Stimulated activated CD4-positive, alpha-beta T cell treated with anti-CD3 and anti-CD28 coated beads, Interleukin-2, amount 100 ng/mL, for 48 hours (primary cell): Measurements from ENCODE around the gene HOXA2.

Experiments used
- DNase-seq, 2 donors: peaks; one replicate each; pipeline ENCODE4 v3.0.0-alpha.2; 2020

The HOXA2 gene

DNA sequence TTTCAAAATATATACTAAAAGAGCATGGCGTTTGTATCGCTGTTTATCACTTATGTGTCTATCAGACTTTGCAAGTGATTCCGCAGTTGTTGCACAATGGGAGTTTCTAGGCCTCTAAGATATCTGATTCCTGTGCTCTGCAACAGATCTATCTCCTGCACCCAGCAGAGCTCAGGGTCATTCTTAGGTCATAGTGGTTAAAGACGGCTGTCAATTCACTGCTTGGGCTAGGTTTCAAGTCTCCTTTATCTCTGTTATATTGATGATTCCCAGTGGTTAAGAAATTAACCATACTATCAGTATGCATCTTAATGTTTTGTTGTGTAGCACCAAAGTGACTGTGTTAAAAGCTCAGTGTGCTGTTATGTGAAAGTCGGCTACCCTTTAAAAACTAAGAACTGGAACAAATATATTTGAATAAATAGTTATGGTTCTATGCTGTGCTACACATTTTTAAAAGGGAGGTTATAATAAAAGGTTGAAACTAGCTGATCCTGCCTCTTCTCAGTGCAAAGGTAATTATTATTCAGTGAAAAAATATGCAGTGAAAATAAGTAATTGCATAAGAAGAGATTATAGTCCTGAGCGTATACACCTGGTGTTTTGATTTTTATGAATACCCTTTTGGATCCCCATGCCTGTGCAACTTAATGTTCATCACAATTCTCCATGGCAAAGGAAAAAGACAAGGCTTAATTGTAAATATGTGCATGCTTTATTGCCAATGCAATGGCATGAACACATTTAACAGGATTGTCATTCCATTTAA is 30.7 kb downstream of the HOXA2 start:
- no peak for DNase-seq

DNA sequence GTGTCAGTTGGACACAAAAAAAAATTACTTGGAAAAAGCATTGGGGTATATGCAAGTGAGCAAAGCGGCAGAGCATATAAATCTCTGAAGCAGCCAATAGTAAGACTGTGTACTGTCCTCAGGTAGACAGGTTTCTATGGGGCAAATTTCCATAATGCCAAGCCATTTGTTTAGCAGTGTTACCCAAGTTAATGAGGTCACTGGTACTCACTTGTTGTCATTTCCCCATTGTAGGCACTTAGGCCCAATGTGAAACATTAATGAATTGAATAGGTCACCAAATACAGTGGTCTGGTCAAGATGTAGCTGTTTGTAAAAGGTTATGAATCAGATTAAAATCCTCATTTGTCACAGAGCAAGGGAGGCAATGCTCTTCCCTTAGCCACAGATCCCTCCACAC is 34.2 kb downstream of the HOXA2 start:
- no peak for DNase-seq

DNA sequence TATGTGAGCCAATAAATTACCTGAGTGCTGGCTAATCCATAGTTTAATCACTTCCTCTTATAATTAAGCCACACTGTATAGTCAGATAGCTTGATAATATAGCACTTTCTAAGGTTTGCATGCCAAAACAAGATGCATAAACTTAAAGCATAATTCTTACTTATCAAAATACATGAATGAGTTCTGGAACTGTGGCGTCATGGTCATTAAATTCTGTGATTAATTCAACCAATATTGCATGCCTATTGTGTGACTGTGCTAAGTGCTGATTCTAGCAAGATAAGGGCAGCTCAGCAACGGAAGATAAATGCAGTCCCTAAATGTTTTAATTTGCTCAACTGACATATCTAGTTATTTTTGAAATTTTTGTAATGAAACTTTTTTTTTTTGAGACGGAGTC is 36.3 kb downstream of the HOXA2 start:
- no peak for DNase-seq

DNA sequence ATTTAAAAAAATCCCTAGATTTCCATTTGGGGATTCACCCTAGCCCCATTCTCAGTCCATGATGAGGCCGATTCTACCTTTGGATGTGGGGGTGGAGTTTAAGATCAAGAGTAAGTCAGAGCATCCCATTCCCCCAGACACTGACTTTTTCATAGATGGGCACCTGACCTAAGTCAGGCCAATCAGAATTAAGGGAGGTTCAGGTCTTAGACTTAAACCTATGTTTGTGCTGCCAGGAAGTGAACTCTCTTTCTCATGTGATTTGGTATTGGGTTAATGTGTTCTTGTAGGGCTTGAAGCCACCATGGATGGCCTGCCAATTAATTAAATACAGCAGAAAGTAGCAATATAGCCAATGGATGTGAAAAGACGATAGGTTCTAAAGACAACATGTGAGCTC is 36.8 kb downstream of the HOXA2 start:
- DNase-seq: no peak

DNA sequence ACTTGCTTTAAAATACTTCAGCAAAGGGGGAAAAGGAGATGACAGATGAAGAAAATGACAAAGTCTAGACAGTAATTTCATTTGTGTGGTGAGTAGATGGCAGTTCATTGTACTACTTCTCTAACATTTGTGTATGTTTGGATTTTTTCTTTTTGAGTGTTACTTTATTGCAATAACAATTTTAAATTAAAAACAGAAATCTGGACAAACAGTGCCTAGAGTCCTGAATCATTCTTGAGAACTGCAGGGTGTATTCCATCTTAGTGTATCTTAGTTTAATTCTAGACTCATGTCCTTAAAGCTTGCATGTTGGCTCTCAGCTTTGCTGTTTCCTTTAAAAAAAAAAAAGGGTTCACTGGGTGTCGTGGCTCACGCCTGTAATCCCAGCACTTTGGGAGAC is 37.8 kb downstream of the HOXA2 start:
- no peak for DNase-seq

DNA sequence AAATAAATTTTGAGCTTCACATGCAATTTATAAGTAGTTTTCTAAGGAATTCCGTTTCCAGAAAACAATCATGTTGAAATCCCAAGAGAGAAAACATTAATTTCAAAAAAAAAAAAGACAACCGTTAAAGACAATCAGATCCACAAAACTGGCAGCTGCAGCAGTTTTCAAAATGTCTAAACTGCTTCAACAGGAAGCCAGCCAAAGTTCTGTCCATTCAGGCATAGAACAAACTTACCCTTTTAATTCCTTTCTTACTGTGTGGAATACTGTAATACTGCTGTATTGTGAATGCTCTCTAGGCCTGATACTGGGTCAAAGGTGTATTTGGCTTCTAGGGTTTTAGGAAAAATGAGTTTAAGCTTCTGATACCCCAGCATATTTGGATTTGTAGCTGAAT is 38.3 kb downstream of the HOXA2 start:
- no peak for DNase-seq

DNA sequence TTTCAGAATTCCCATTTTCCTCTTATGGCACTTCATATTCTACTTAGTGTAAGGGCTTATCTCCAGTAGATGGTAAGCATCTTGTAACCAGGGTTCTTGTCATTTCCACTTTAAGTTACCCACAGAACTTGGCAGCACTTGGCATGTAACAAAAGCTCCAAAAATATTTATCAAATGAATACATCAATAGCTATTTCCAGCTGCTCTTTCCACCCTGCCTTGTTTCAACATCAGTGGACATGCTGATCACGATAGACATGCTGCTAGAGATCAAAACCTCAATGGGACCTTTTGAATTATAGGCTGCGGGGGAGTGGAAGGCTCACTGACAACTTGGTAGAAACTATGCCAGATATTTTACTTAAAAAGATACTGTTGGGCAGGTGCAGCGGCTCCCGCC is 39.5 kb downstream of the HOXA2 start:
- no peak for DNase-seq

DNA sequence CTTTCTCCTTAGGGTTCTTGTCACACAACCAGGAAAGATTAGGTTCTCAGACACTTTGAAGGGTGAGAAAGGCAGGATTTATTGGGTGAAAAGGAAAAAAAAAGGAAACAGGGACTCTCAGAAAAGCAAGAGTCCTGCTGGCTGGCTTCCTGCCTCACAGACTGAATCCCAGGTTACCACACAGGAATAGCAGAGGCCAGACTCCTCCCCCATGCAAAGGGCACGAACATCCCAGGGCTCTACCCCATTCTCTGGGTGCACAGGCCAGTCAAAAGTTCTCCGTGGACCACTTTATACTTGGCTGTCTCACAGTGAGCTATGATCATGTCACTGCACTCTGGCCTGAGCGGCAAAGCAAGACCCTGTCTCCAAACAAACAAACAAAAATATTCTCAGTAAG is 49.3 kb downstream of the HOXA2 start:
- no peak for DNase-seq

DNA sequence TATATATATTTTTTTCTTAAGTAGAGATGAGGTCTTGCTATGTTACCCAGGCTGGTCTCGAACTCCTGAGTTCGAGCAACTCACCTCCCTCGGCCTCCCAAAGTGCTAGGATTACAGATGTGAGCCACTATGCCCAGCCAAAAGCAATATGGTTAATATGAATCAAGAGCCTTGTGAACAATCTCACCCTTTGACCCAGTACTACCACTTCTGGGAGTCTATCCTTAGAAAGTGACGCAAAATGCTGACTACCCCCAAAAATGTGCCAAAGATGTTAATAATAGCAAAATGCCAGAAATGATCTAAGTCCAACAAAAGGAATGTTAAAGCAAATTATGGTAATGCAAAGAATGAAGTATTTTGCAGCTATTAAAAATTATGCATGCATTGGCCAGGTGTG is 51.0 kb downstream of the HOXA2 start:
- no peak for DNase-seq
